ENCODE measurements around the gene LCMT1.

Gene LCMT1

GRCh38 chr16:25108054-25108453 lies 3.5 kb upstream of the LCMT1 start:
- peak; percentile 67 for DNase-seq (ENCODE audit: low read depth)
- TF ChIP-seq CTCF (IDR thresholded peaks at IDR 0.05; ENCODE audit: insufficient read depth, low read depth, low read length, missing control alignments) = peak; percentile 31
- no peak overlapping the region for H3K4me3 ChIP-seq (ENCODE audit: low read depth, low read length)

DNA sequence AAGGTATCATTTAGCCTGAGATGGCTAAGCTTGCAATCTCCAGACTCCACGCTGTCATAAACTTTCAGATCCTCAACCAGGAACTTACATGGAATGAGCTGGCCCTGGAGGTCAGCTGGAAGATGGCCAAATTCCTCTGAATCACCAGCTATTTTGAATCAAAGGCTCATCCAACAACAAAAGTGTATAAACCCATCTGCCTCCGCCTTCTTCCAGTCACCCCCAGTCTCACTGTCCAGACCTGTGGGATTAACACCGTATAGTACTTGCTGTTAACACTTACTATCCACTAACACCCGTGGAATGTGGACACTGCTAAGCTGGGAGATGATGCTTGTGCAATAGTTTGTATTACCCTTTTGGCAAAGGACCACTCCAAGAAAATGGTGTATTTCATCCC lies 1.9 kb upstream of the LCMT1 start:
- H3K4me3 ChIP-seq (ENCODE audit: low read depth, low read length) = no peak overlapping the region
- DNase-seq (ENCODE audit: low read depth) = no peak
- TF ChIP-seq CTCF (IDR thresholded peaks at IDR 0.05; ENCODE audit: insufficient read depth, low read depth, low read length, missing control alignments) = no peak

DNA sequence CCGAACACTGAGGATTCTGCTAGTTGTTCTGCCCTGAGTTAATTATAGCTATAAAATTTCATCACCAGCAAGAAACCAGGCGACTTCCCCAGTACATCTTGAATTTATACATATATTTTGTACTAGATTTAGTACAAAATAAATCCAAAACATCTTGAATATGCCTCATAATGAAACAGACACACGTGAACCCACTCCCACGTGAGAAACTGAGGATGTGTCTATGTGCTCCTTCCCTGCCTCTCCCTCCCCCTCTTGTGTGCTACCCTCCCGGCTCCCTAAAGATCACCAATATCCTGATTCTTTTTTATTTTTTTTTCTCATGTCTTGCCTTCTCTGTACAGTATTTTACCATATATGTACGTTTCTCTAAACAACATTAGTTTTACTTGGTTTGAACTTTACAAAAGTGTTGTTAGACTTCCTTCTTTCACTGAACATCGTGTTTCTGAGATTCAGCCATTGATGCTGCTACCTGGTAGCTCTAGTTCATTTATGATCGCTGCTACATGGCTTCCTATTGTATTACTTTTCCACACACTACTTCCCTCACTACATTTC lies 1.1 kb upstream of the LCMT1 start:
- peak overlapping the region; percentile 74 for H3K4me3 ChIP-seq (ENCODE audit: low read depth, low read length)
- DNase-seq (ENCODE audit: low read depth) = peak; percentile 21
- no peak for TF ChIP-seq CTCF (IDR thresholded peaks at IDR 0.05; ENCODE audit: insufficient read depth, low read depth, low read length, missing control alignments)

- DNase-seq (ENCODE audit: low read depth) = no peak
- no peak for TF ChIP-seq CTCF (IDR thresholded peaks at IDR 0.05; ENCODE audit: insufficient read depth, low read depth, low read length, missing control alignments)
- H3K4me3 ChIP-seq (ENCODE audit: low read depth, low read length) = no peak overlapping the region
Observed at GRCh38 chr16:25114121-25114520, 2.6 kb downstream of the LCMT1 start.

DNA sequence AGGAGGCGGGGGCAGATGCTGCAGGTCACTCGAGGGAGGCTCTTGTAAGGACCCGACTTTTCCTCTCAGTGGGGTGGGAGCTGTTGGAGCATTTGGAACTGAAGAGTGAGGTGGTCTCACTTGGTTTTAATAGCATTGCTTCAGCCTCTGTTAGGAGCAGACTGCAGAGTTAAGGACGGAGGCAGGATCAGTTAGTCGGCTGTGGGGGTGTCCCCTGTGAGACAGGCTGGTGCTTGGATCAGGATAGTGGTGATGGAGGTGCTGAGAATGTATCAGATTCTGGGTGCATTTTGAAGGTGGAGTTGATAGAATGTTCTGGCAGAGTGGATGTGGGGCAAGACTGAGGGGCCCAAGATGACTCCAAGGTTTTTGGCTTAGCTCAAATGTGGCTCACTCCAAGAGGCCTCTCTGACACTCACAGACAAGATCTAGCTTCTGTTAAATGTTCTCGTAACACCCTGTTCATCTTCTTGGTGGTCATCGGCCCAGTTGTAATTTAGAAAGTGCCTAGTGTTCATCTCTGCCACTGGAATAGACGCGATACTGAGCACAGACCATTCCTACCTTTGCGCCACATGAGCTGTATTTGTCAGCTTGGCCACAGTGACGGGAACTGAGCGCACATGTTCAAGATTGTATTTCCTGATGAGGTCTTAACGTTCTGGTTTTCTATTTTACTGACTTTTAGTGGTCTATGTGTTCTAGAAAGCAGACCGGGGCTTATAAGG lies 7.5 kb downstream of the LCMT1 start:
- DNase-seq (ENCODE audit: low read depth) = no peak
- no peak for TF ChIP-seq CTCF (IDR thresholded peaks at IDR 0.05; ENCODE audit: insufficient read depth, low read depth, low read length, missing control alignments)
- no peak overlapping the region for H3K4me3 ChIP-seq (ENCODE audit: low read depth, low read length)

DNA sequence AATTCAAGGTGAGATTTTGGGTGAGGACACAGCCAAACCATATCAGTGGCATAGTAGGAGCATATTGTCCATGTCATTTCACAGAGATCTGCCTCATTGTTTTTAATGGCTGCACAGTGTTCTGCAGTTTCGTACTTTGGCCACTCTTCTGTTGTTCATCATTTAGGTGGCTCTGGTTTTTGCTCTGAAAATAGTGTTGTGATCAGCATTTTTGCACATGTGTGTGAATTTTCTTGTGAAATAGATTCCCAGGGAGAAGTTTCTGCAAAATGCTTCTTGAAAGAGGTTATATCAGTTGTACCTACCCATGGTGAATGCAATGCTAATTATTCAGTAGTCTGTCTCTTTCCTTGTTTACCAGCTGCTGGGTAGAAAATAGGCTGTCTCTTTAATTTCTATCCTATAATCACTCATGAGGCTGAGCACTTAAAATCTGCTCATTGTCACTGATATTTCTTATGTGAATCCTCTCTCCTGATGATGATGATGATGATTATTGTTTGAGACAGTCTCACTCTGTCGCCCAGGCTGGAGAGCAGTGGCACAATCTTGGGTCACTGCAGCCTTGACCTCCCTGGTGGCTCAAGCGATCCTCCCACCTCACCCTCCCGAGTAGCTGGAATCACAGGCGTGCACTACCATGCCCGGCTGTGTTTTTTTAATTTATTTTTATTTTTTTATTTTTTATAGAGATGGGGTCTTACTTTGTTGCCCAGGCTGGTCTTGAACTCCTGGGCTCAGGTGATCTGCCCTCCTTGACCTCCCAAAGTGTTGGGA lies 10.5 kb downstream of the LCMT1 start:
- no peak overlapping the region for H3K4me3 ChIP-seq (ENCODE audit: low read depth, low read length)
- TF ChIP-seq CTCF (IDR thresholded peaks at IDR 0.05; ENCODE audit: insufficient read depth, low read depth, low read length, missing control alignments) = no peak
- no peak for DNase-seq (ENCODE audit: low read depth)

Data from GM12865 (cell line).